Neuronal stem cell (in vitro differentiated cells): ENCODE measurements around the gene RNF157.

Source experiments
- DNase-seq: peaks from one replicate; pipeline ENCODE4 v3.0.0-alpha.2; 2013; ENCODE audit warnings: low spot score
- H2AFZ ChIP-seq: one replicate; pipeline ENCODE4 v1.6.1; 2013; ENCODE audit warnings: mild to moderate bottlenecking, low read length, inconsistent platforms
- H2AK5ac ChIP-seq: 2 replicates; pipeline ENCODE4 v1.6.1; 2013; ENCODE audit warnings: low read depth, mild to moderate bottlenecking, inconsistent platforms, low read length, moderate library complexity, mixed read lengths
- H2BK120ac ChIP-seq: 2 replicates; pipeline ENCODE4 v1.6.1; 2013; ENCODE audit warnings: low read depth, mild to moderate bottlenecking, inconsistent platforms, low read length, moderate library complexity, mixed read lengths
- H2BK12ac ChIP-seq: one replicate; pipeline ENCODE4 v1.6.1; 2013; ENCODE audit warnings: low read length, inconsistent platforms
- H2BK15ac ChIP-seq: 2 replicates; pipeline ENCODE4 v1.6.1; 2013; ENCODE audit warnings: mild to moderate bottlenecking, low read length, inconsistent platforms, mixed read lengths
- H2BK5ac ChIP-seq: one replicate; pipeline ENCODE4 v1.6.1; 2013; ENCODE audit warnings: inconsistent platforms, mild to moderate bottlenecking, low read length, moderate library complexity
- H3K14ac ChIP-seq: one replicate; pipeline ENCODE4 v1.6.1; 2013; ENCODE audit warnings: low read length, inconsistent platforms
- H3K18ac ChIP-seq: 2 replicates; pipeline ENCODE4 v1.6.1; 2013; ENCODE audit warnings: low read length, inconsistent platforms
- H3K23ac ChIP-seq: 2 replicates; pipeline ENCODE4 v1.6.1; 2013; ENCODE audit warnings: low read depth, mild to moderate bottlenecking, mixed read lengths, low read length, inconsistent platforms; ENCODE audit not compliant: poor library complexity
- H3K27ac ChIP-seq: replicated peaks from 3 replicates; pipeline ENCODE4 v1.5.1; 2013; ENCODE audit warnings: low read length, inconsistent platforms
- H3K27me3 ChIP-seq, 3 experiments: 2 replicates each; pipeline ENCODE4 v1.6.1; 2013; ENCODE audit warnings: low read length in 3 of 3, mild to moderate bottlenecking in 2 of 3, inconsistent platforms in 1 of 3, low read depth in 1 of 3, mixed read lengths in 1 of 3, moderate library complexity in 1 of 3; ENCODE audit not compliant: control insufficient read depth in 3 of 3, insufficient read depth in 3 of 3
- H3K36me3 ChIP-seq, 2 donors: replicated peaks in 1 of 2; 2 replicates each; pipeline ENCODE4 v1.6.1; 2013; ENCODE audit warnings: low read length in 2 of 2; ENCODE audit not compliant: control insufficient read depth in 2 of 2, insufficient read depth in 2 of 2
- H3K4ac ChIP-seq: 2 replicates; pipeline ENCODE4 v1.6.1; 2013; ENCODE audit warnings: inconsistent platforms, mild to moderate bottlenecking, low read length, moderate library complexity
- H3K4me1 ChIP-seq, 2 donors: 1 replicate in 1 of 2; 2 replicates in 1 of 2; pipeline ENCODE4 v1.6.1; 2013; ENCODE audit warnings: low read length in 2 of 2, low read depth in 1 of 2; ENCODE audit not compliant: control insufficient read depth in 2 of 2, insufficient read depth in 1 of 2
- H3K4me2 ChIP-seq: one replicate; pipeline ENCODE4 v1.6.1; 2013; ENCODE audit warnings: mild to moderate bottlenecking, low read length, inconsistent platforms; ENCODE audit not compliant: insufficient read depth, poor library complexity, severe bottlenecking
- H3K4me3 ChIP-seq, 2 donors: 2 replicates each; pipeline ENCODE4 v1.5.1; 2013; ENCODE audit warnings: low read length in 2 of 2, mild to moderate bottlenecking in 2 of 2, inconsistent platforms in 1 of 2, moderate library complexity in 1 of 2
- H3K79me1 ChIP-seq: one replicate; pipeline ENCODE4 v1.6.1; 2013; ENCODE audit warnings: low read depth, mild to moderate bottlenecking, inconsistent platforms, low read length, moderate library complexity
- H3K9ac ChIP-seq: one replicate; pipeline ENCODE4 v1.6.1; 2013; ENCODE audit warnings: mild to moderate bottlenecking, low read depth, low read length, inconsistent platforms; ENCODE audit not compliant: poor library complexity
- H3K9me3 ChIP-seq, 2 donors: replicated peaks in 1 of 2; 2 replicates each; pipeline versions ENCODE3 to v1.6.1; 2013; ENCODE audit warnings: low read length in 2 of 2, mild to moderate bottlenecking in 2 of 2, inconsistent platforms in 1 of 2, low read depth in 1 of 2, mixed read lengths in 1 of 2, moderate library complexity in 1 of 2; ENCODE audit not compliant: control insufficient read depth in 2 of 2, insufficient read depth in 1 of 2
- H4K8ac ChIP-seq: one replicate; pipeline ENCODE4 v1.6.1; 2013; ENCODE audit warnings: low read depth, mild to moderate bottlenecking, inconsistent platforms, low read length, moderate library complexity
- H4K91ac ChIP-seq: one replicate; pipeline ENCODE4 v1.6.1; 2013; ENCODE audit warnings: low read length, low read depth, mild to moderate bottlenecking, inconsistent platforms; ENCODE audit not compliant: poor library complexity
- WGBS, 2 donors: extraction: QIAGEN DNeasy Blood & Tissue Kit; methylation state at CpG; one replicate each; pipeline ENCODE4 v1.1.7; 2013; ENCODE audit warnings: missing lambda C conversion rate in 2 of 2, mixed read lengths in 1 of 2; ENCODE audit not compliant: insufficient read length in 2 of 2, insufficient replicate concordance in 1 of 2; ENCODE audit errors: extremely low coverage in 2 of 2; 5-methylcytosine and 5-hydroxymethylcytosine counted together

The RNF157 gene

DNA sequence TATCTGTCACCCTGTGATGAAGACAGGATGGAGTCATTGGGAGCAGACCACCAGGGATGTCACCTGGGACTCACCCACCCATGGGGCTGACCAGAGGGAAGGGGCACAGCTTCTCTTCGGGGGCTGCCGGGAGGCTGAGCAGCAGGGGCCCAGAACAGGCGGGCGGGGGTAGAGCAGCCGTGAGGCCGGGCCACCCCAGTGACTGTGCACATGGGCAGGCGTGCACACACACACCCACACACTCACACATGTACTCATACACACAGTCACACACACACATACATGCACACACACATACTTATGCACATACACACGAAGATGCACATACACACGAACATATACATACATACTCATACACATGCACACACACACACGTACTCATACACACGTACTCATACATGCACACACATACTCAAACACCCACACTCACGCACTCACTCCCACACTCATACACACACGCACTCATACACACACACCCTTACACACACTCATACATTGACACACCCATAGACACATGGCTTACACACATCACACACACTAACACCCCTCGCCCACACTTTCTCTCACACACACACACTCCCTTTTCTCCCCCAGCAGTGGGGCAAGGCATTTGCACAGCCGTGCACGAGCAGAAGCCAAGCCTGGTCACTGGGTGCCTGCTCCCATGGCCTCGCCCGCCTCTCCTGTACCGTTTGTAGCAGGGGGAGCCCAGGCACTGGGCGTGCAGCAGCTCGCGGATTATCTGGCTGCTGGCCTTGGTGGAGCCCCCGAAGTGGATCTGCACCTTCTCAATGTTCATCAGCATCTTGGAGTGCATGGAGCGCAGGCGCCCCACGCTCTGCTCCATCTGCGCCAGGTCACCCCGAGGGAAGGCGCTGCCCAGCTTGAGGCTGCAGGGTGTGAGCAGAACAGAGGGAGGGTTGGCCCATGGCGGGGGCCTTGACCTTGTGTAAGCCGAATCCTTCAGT is 37.3 kb upstream of the RNF157 start:
- Histone ChIP-seq H2BK120ac (no peak overlapping the region), H3K4ac (peak overlapping the region; percentile 53), H4K8ac (no peak overlapping the region), H3K23ac (peak overlapping the region; percentile 44), H2BK15ac (peak overlapping the region; percentile 4), H3K36me3 (peaks cover 4 to 11% of the 10 kb centered on the region in 2 donors), H3K4me1 (peaks cover 0 to 8% of the 10 kb centered on the region in 2 donors), H3K14ac (peak overlapping the region; percentile 89), H3K27ac (no peak overlapping the region), H3K4me3 (peak overlapping the region in 1 of 2 donors; percentile 61), H3K18ac (peak overlapping the region; percentile 28), H3K9me3 (peaks cover 0 to 3% of the 10 kb centered on the region in 2 donors), H2AFZ (no peak overlapping the region), H3K79me1 (peaks cover 10% of the 10 kb centered on the region), H2BK5ac (no peak overlapping the region), H2AK5ac (no peak overlapping the region), H2BK12ac (peak overlapping the region; percentile 41), H3K9ac (peak overlapping the region; percentile 60), H3K27me3 (no peaks in the 10 kb centered on the region), H3K4me2 (no peak overlapping the region), H4K91ac (no peak overlapping the region)
- DNase-seq, result no peak
- WGBS, 2 donors, result 100% methylated on average over 2 to 5 of the region's 31 CpGs

DNA sequence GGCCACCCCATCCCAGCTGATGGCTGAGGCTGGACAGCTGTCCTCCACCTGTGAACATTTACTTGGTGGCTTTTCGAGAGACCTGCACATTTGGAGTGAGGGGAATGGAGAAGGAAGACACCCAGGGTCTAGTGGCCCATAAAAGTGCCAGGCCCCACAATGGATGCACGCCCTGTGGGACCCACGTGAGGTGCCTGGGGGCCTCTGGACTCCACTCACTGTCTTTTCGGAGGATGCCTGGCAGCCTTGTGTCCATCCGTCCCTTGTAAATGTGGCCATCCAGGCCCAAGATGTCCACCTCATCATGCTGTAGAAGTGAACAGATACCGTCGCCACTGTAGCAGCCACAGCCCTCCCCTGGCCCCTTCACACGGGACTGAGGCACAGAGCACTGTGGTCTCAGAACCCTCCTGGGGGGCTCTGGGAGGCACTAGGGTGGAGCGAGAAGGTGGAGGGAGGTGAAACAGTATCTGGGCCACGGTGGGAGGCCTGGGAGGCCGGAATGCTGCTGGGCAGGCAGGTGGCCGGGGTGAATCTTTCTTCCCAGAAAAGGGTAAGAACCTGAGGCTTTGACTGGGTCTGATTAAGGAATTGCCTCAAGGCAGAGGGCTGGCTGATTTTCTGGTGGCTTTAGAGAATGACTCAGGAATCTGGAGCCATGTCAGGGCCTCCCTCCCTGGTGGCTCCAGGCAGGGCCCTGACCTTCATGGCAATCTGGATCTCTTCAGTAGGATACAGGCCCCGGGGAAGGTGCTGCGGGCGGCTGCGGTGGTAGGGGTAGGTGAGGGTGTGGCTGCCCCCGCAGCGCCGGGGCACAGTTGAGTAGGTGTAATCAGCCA is 36.4 kb upstream of the RNF157 start:
- Histone ChIP-seq H2AK5ac (no peak overlapping the region), H3K4me1 (peaks cover 7 to 10% of the 10 kb centered on the region in 2 donors), H3K4ac (no peak overlapping the region), H3K14ac (peak overlapping the region; percentile 89), H3K4me3 (no peak overlapping the region), H2AFZ (no peak overlapping the region), H3K27me3 (no peaks in the 10 kb centered on the region), H3K23ac (no peak overlapping the region), H4K91ac (no peak overlapping the region), H2BK5ac (no peak overlapping the region), H4K8ac (no peak overlapping the region), H3K79me1 (peaks cover 10% of the 10 kb centered on the region), H3K36me3 (peaks cover 4 to 12% of the 10 kb centered on the region in 2 donors), H2BK120ac (no peak overlapping the region), H2BK15ac (no peak overlapping the region), H3K18ac (peak overlapping the region; percentile 35), H2BK12ac (no peak overlapping the region), H3K4me2 (no peak overlapping the region), H3K27ac (no peak overlapping the region), H3K9ac (no peak overlapping the region), H3K9me3 (peaks cover 0 to 3% of the 10 kb centered on the region in 2 donors)
- no CpG with 5 or more reads among the region's 19 CpGs for WGBS, 2 donors
- DNase-seq, result no peak

DNA sequence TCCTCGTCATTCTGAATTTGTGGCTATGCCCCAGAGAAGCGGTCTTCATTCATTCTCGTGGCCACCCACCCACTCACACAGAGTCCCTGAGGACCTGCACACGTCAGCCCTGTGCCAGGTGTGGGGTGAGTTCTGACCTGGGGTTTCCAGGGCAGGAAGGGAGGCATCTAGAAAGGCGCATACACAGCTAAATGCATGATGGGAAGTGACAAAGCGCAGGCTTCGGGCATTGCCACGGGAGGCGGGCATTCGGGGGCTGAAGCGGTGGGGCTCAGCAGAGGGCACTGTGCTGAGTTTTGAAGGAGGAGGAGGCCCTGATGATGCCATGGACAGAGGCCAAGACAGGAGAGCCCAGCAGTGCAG is 35.8 kb upstream of the RNF157 start:
- peaks cover 10% of the 10 kb centered on the region for H3K79me1 ChIP-seq
- H3K4me3 ChIP-seq, result no peak overlapping the region
- no peak overlapping the region for H3K18ac ChIP-seq
- H2BK5ac ChIP-seq, result no peak overlapping the region
- no peak overlapping the region for H3K9ac ChIP-seq
- H3K14ac ChIP-seq, result peak overlapping the region; percentile 17
- H3K23ac ChIP-seq, result peak overlapping the region; percentile 55
- H2BK120ac ChIP-seq, result no peak overlapping the region
- H3K4me1 ChIP-seq, result peaks cover 11 to 13% of the 10 kb centered on the region in 2 donors
- H3K9me3 ChIP-seq, result peaks cover 0 to 3% of the 10 kb centered on the region in 2 donors
- no peak overlapping the region for H4K8ac ChIP-seq
- H4K91ac ChIP-seq, result no peak overlapping the region
- no peak overlapping the region for H2AK5ac ChIP-seq
- H2AFZ ChIP-seq, result no peak overlapping the region
- no peak overlapping the region for H3K4ac ChIP-seq
- WGBS, 2 donors, result no CpG with 5 or more reads among the region's 11 CpGs
- H3K4me2 ChIP-seq, result no peak overlapping the region
- H3K36me3 ChIP-seq, result peaks cover 4 to 16% of the 10 kb centered on the region in 2 donors
- no peak overlapping the region for H2BK12ac ChIP-seq
- no peak overlapping the region for H2BK15ac ChIP-seq
- no peak overlapping the region for H3K27ac ChIP-seq
- no peaks in the 10 kb centered on the region for H3K27me3 ChIP-seq
- DNase-seq, result no peak
